Neural cell (in vitro differentiated cells): ENCODE results near the gene PIGQ. TPM values are rescaled to one million over a fixed set of nuclear protein-coding genes. Genes with fewer than 3 reads are reported as not detected.

Experiments
- H2AFZ ChIP-seq: fragments of 200-600, 300-800 bp; sonication (generic), shearing (Covaris generic); 2 replicates; pipeline ENCODE4 v1.6.0; 2014; ENCODE audit warnings: low read depth, mild to moderate bottlenecking, antibody characterized with exemption, low read length, moderate library complexity
- H3F3A ChIP-seq: fragments of 200-600 bp; shearing (Covaris generic); 2 replicates; pipeline ENCODE4 v1.6.1; 2016; ENCODE audit warnings: mild to moderate bottlenecking, moderate library complexity, mixed read lengths, antibody characterized with exemption, low read length; ENCODE audit not compliant: insufficient read depth, poor library complexity, severe bottlenecking
- H3K27ac ChIP-seq: fragments of 200-600, 300-800 bp; sonication (generic), shearing (Covaris generic); 2 replicates; pipeline ENCODE4 v1.5.1; 2014; ENCODE audit warnings: mild to moderate bottlenecking, low read length, moderate library complexity
- H3K27me3 ChIP-seq: fragments of 300-800, 200-600 bp; sonication (generic), shearing (Covaris generic); 2 replicates; pipeline ENCODE4 v1.6.0; 2014; ENCODE audit warnings: mild to moderate bottlenecking, low read depth, low read length, moderate library complexity; ENCODE audit not compliant: insufficient read depth
- H3K36me3 ChIP-seq: fragments of 300-800, 200-600 bp; sonication (generic), shearing (Covaris generic); 2 replicates; pipeline ENCODE4 v1.5.1; 2014; ENCODE audit warnings: mild to moderate bottlenecking, antibody characterized with exemption, low read length, moderate library complexity; ENCODE audit not compliant: insufficient read depth
- H3K4me2 ChIP-seq: fragments of 300-800, 200-600 bp; sonication (generic), shearing (Covaris generic); 2 replicates; pipeline ENCODE4 v1.6.0; 2014; ENCODE audit warnings: mild to moderate bottlenecking, low read length
- H3K4me3 ChIP-seq: fragments of 300-800, 200-600 bp; sonication (generic), shearing (Covaris generic); 2 replicates; pipeline ENCODE4 v1.5.1; 2014; ENCODE audit warnings: mild to moderate bottlenecking, low read length, moderate library complexity
- H3K79me2 ChIP-seq: fragments of 200-600 bp; shearing (Covaris generic); replicated peaks from 2 replicates; pipeline ENCODE4 v1.6.0; 2014; ENCODE audit warnings: mild to moderate bottlenecking, low read length, moderate library complexity; ENCODE audit not compliant: insufficient read depth
- H3K9ac ChIP-seq: fragments of 300-800, 200-600 bp; sonication (generic), shearing (Covaris generic); 2 replicates; pipeline ENCODE4 v1.6.1; 2016; ENCODE audit warnings: mild to moderate bottlenecking, low read length, mixed read lengths
- H3K9me2 ChIP-seq: fragments of 200-600 bp; shearing (Covaris generic); 2 replicates; pipeline ENCODE4 v1.6.1; 2016; ENCODE audit warnings: mild to moderate bottlenecking, low read length, mixed read lengths; ENCODE audit not compliant: insufficient read depth
- H3K9me3 ChIP-seq: fragments of 200-600, 300-800 bp; sonication (generic), shearing (Covaris generic); 2 replicates; pipeline ENCODE4 v1.6.1; 2016; ENCODE audit warnings: mild to moderate bottlenecking, mixed run types, low read length, moderate library complexity, mixed read lengths
- H4K20me1 ChIP-seq: fragments of 200-600 bp; shearing (Covaris generic); 2 replicates; pipeline ENCODE4 v1.6.1; 2016; ENCODE audit warnings: mild to moderate bottlenecking, mixed run types; ENCODE audit not compliant: insufficient read depth
- EP300 ChIP-seq: fragments of 450-650 bp; conservative IDR thresholded peaks from 2 replicates; pipeline ENCODE4 v1.6.1; 2014; ENCODE audit warnings: antibody characterized with exemption, mild to moderate bottlenecking, moderate library complexity; ENCODE audit not compliant: poor library complexity, severe bottlenecking
- EZH2 ChIP-seq: fragments of 200-600, 300-800 bp; shearing (Covaris generic), sonication (generic); IDR thresholded peaks from 2 replicates; pipeline ENCODE4 v1.6.1; 2014; ENCODE audit warnings: antibody characterized with exemption, low read length, borderline replicate concordance, mild to moderate bottlenecking; ENCODE audit not compliant: insufficient read depth, poor library complexity, severe bottlenecking
- MXI1 ChIP-seq: fragments of 450-650 bp; conservative IDR thresholded peaks from 2 replicates; pipeline ENCODE4 v1.6.1; 2014; ENCODE audit warnings: antibody characterized with exemption, mild to moderate bottlenecking; ENCODE audit not compliant: poor library complexity, severe bottlenecking
- POLR2AphosphoS5 ChIP-seq: IDR thresholded peaks from 2 replicates; pipeline ENCODE4 v1.6.1; 2012
- RAD21 ChIP-seq: fragments of 450-650 bp; conservative IDR thresholded peaks from 2 replicates; pipeline ENCODE4 v1.6.1; 2014; ENCODE audit warnings: antibody characterized with exemption, mild to moderate bottlenecking, moderate library complexity
- SMC3 ChIP-seq: fragments of 450-650 bp; conservative IDR thresholded peaks from 2 replicates; pipeline ENCODE4 v1.6.1; 2014; ENCODE audit warnings: antibody characterized with exemption, mild to moderate bottlenecking, moderate library complexity; ENCODE audit not compliant: poor library complexity
- TAF1 ChIP-seq: IDR thresholded peaks from 2 replicates; pipeline ENCODE4 v1.6.1; 2012; ENCODE audit warnings: low read depth
- polyA plus RNA-seq: library from polyadenylated mRNA; depleted of rRNA; stranded (reverse); fragments of >200 nt; gene quantifications from 2 replicates; pipeline ENCODE4 v1.2.3, GENCODE V29; 2014
- TF ChIP-seq, protein P1 (sequence below): fragments of 450-650 bp; IDR thresholded peaks from 2 replicates; pipeline ENCODE4 v1.5.1; 2014; ENCODE audit warnings: antibody characterized with exemption, mild to moderate bottlenecking, moderate library complexity; ENCODE audit not compliant: poor library complexity, severe bottlenecking
- TF ChIP-seq, protein P2 (sequence below): IDR thresholded peaks from 2 replicates; pipeline ENCODE4 v1.6.1; 2012; ENCODE audit warnings: borderline replicate concordance

Gene PIGQ
- polyA plus RNA-seq, 1 donor from 2014 or later, result 69.2 TPM

DNA sequence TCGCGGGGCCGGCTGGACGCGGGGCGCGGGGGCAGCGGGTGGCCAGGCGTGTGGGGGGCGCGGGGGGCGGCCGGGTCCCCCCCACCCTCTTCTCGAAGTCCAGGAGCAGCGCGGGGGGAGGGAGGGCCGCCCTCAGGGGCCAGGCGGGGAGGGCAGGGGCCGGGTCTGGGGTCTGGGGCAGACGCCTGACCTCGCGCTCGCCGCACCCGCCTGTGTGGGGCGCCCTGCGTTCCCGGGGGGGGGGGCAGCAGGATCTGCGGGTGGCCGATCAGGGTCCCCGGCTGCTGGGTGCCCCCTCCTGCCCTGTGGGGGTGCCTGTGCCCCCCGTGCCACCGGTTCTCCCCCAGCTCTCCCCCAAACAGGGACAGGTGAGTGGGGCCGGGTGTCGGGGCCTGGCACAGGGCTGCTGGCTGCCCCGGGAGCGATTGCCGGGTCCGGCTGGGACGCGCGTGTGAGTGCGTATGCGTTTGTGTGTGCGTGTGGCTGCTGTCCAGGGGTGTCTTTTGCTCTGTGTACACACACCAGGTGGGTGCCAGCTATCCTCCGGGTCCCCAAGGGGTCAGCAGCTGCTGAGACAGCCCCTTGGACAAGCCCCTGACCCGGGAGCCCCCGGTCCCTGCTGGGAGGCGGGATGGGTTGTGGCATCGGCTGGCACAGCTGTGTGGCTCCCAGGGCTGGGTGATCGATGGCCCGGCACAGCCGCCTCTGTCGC is 8.9 kb upstream of the PIGQ start:
- Histone ChIP-seq H3K9ac (no peak overlapping the region), H3K79me2 (no peaks in the 10 kb centered on the region), H3K27me3 (peaks cover 39% of the 10 kb centered on the region), H3F3A (no peaks in the 10 kb centered on the region), H3K4me3 (no peak overlapping the region), H4K20me1 (no peaks in the 10 kb centered on the region), H3K9me2 (no peaks in the 10 kb centered on the region), H3K9me3 (no peaks in the 10 kb centered on the region), H3K27ac (no peak overlapping the region), H3K4me2 (no peak overlapping the region), H3K36me3 (no peaks in the 10 kb centered on the region), H2AFZ (no peak overlapping the region)
- TF ChIP-seq, protein P1, sequence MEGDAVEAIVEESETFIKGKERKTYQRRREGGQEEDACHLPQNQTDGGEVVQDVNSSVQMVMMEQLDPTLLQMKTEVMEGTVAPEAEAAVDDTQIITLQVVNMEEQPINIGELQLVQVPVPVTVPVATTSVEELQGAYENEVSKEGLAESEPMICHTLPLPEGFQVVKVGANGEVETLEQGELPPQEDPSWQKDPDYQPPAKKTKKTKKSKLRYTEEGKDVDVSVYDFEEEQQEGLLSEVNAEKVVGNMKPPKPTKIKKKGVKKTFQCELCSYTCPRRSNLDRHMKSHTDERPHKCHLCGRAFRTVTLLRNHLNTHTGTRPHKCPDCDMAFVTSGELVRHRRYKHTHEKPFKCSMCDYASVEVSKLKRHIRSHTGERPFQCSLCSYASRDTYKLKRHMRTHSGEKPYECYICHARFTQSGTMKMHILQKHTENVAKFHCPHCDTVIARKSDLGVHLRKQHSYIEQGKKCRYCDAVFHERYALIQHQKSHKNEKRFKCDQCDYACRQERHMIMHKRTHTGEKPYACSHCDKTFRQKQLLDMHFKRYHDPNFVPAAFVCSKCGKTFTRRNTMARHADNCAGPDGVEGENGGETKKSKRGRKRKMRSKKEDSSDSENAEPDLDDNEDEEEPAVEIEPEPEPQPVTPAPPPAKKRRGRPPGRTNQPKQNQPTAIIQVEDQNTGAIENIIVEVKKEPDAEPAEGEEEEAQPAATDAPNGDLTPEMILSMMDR, result no peak
- TF ChIP-seq MXI1, result no peak
- TF ChIP-seq, protein P2, sequence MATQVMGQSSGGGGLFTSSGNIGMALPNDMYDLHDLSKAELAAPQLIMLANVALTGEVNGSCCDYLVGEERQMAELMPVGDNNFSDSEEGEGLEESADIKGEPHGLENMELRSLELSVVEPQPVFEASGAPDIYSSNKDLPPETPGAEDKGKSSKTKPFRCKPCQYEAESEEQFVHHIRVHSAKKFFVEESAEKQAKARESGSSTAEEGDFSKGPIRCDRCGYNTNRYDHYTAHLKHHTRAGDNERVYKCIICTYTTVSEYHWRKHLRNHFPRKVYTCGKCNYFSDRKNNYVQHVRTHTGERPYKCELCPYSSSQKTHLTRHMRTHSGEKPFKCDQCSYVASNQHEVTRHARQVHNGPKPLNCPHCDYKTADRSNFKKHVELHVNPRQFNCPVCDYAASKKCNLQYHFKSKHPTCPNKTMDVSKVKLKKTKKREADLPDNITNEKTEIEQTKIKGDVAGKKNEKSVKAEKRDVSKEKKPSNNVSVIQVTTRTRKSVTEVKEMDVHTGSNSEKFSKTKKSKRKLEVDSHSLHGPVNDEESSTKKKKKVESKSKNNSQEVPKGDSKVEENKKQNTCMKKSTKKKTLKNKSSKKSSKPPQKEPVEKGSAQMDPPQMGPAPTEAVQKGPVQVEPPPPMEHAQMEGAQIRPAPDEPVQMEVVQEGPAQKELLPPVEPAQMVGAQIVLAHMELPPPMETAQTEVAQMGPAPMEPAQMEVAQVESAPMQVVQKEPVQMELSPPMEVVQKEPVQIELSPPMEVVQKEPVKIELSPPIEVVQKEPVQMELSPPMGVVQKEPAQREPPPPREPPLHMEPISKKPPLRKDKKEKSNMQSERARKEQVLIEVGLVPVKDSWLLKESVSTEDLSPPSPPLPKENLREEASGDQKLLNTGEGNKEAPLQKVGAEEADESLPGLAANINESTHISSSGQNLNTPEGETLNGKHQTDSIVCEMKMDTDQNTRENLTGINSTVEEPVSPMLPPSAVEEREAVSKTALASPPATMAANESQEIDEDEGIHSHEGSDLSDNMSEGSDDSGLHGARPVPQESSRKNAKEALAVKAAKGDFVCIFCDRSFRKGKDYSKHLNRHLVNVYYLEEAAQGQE, result no peak
- no peak for TF ChIP-seq SMC3
- no peak for TF ChIP-seq EP300
- TF ChIP-seq EZH2, result no peak
- no peak for TF ChIP-seq TAF1
- no peak for TF ChIP-seq POLR2AphosphoS5
- TF ChIP-seq RAD21, result no peak

DNA sequence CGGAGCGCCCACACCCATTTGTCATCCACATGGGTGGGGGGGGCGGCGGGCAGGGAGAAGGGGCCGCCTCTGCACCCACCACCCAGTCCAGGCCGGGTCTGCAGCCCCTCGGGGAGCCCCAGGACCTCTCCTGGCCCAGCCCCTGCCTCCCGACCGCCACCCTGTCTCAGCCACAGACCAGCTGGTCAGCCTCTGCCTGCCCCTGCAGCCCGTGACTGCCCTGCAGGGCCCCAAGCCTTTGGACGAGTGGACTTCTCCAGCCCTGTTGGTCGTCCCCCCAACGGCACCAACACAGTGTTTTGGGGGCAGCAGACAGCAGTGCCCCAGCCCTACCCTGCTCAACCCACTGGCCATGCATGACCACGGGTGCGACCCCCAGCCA is 8.4 kb upstream of the PIGQ start:
- no peak overlapping the region for H3K9ac ChIP-seq
- H3K9me2 ChIP-seq, result no peaks in the 10 kb centered on the region
- TF ChIP-seq POLR2AphosphoS5, result no peak
- no peak for TF ChIP-seq EP300
- TF ChIP-seq, protein P1, result no peak
- no peak for TF ChIP-seq EZH2
- TF ChIP-seq TAF1, result no peak
- TF ChIP-seq, protein P2, result no peak
- no peak overlapping the region for H3K27ac ChIP-seq
- H3K4me2 ChIP-seq, result no peak overlapping the region
- no peak overlapping the region for H2AFZ ChIP-seq
- no peaks in the 10 kb centered on the region for H3K79me2 ChIP-seq
- H3K27me3 ChIP-seq, result peaks cover 39% of the 10 kb centered on the region
- no peaks in the 10 kb centered on the region for H3F3A ChIP-seq
- H4K20me1 ChIP-seq, result no peaks in the 10 kb centered on the region
- no peak overlapping the region for H3K4me3 ChIP-seq
- no peaks in the 10 kb centered on the region for H3K36me3 ChIP-seq
- no peaks in the 10 kb centered on the region for H3K9me3 ChIP-seq
